HepG2 (cell line): ENCODE measurements around the gene USP7. TPM values are rescaled to one million over a fixed set of nuclear protein-coding genes. Genes with fewer than 3 reads are reported as not detected.

Source experiments
- CBX1 ChIP-seq: IDR thresholded peaks from one replicate; pipeline ENCODE4 v1.6.1; 2016; ENCODE audit warnings: antibody characterized with exemption, low read depth
- GPN1 ChIP-seq: sonication (generic); formaldehyde crosslinking; IDR thresholded peaks from 2 replicates; pipeline ENCODE4 v1.5.1; 2020; ENCODE audit warnings: missing genetic modification reagents, borderline replicate concordance
- HMGXB4 ChIP-seq, 2 experiments: sonication (generic) in 1 of 2; formaldehyde crosslinking in 1 of 2; IDR thresholded peaks; 2 replicates each; pipeline versions ENCODE4 v1.4.0 to v1.6.1; 2018 to 2020; ENCODE audit warnings: missing genetic modification reagents in 2 of 2, borderline replicate concordance in 1 of 2, low read depth in 1 of 2, mild to moderate bottlenecking in 1 of 2, missing biosample characterization in 1 of 2
- HOXA9 ChIP-seq: sonication (generic); formaldehyde crosslinking; IDR thresholded peaks from 2 replicates; pipeline ENCODE4 v1.8.1; 2022; ENCODE audit warnings: missing genetic modification reagents, mild to moderate bottlenecking, moderate library complexity, borderline replicate concordance
- ISX ChIP-seq: sonication (generic); formaldehyde crosslinking; conservative IDR thresholded peaks from 2 replicates; pipeline ENCODE4 v1.5.0; 2020; ENCODE audit warnings: missing genetic modification reagents
- SAP130 ChIP-seq: IDR thresholded peaks from 2 replicates; pipeline ENCODE4 v1.6.1; 2016; ENCODE audit warnings: low read depth
- SOX13 ChIP-seq, 3 experiments: fragments of 450-650 bp in 1 of 3; sonication (generic) in 1 of 3; formaldehyde crosslinking in 1 of 3; IDR thresholded peaks in 2 of 3; conservative IDR thresholded peaks in 1 of 3; 2 replicates each; pipeline versions ENCODE4 v1.5.0 to v1.6.1; 2016 to 2020; ENCODE audit warnings: antibody characterized with exemption in 1 of 3, mild to moderate bottlenecking in 1 of 3, missing compliant biosample characterization in 1 of 3, missing genetic modification reagents in 1 of 3, moderate library complexity in 1 of 3
- ZNF142 ChIP-seq: sonication (generic); formaldehyde crosslinking; IDR thresholded peaks from 2 replicates; pipeline ENCODE4 v1.4.0; 2020; ENCODE audit warnings: missing genetic modification reagents
- ZNF598 ChIP-seq: sonication (generic); formaldehyde crosslinking; IDR thresholded peaks from 2 replicates; pipeline ENCODE4 v1.5.1; 2020; ENCODE audit warnings: mild to moderate bottlenecking, missing genetic modification reagents, borderline replicate concordance
- ZNF883 ChIP-seq: sonication (generic); formaldehyde crosslinking; IDR thresholded peaks from 2 replicates; pipeline ENCODE4 v1.5.1; 2020; ENCODE audit warnings: mild to moderate bottlenecking, missing genetic modification reagents; ENCODE audit errors: not compliant biosample characterization
- ZNF891 ChIP-seq: sonication (generic); formaldehyde crosslinking; IDR thresholded peaks from 2 replicates; pipeline ENCODE4 v1.5.0; 2020; ENCODE audit warnings: mild to moderate bottlenecking, missing genetic modification reagents
- polyA plus RNA-seq, 8 experiments: library from polyadenylated mRNA; depleted of rRNA in 3 of 8; stranded (reverse) in 7 of 8; unstranded in 1 of 8; fragments of >200 nt; fragmentation: Illumina TruSeq in 4 of 8; extraction: Trizol in 4 of 8; gene quantifications; 2 replicates each; pipeline versions ENCODE4 v1.2.1 to v1.2.3, GENCODE V29; 2011 to 2016; ENCODE audit warnings: low read depth in 4 of 8, missing spikeins in 1 of 8, mixed read lengths in 1 of 8; ENCODE audit not compliant: insufficient read depth in 1 of 8
- total RNA-seq, 5 experiments: library from RNA; depleted of rRNA; stranded (reverse); fragments of >200 nt; fragmentation: Illumina TruSeq; extraction: Trizol; gene quantifications; 2 replicates each; pipeline ENCODE4 v1.2.3, GENCODE V29; 2016; ENCODE audit warnings: low read depth in 1 of 5
- TF ChIP-seq, protein P1 (sequence below): sonication (generic); formaldehyde crosslinking; IDR thresholded peaks from 2 replicates; pipeline ENCODE4 v1.8.0; 2022; ENCODE audit warnings: mild to moderate bottlenecking, missing genetic modification reagents, borderline replicate concordance
- TF ChIP-seq, protein P2 (sequence below): fragments of 450-650 bp; IDR thresholded peaks from 2 replicates; pipeline ENCODE4 v1.6.1; 2017

The USP7 gene
- total and polyA plus RNA-seq, 2 of the 13 experiments (the other 11 are each of a cell fraction or from before 2014, with no cell fraction given): 52.5 to 173 TPM

- TF ChIP-seq ZNF598 (CRISPR knock-in tag) (peak; percentile 87), GPN1 (CRISPR knock-in tag) (no peak), ZNF883 (peak; percentile 72), SOX13 (IDR thresholded peaks at IDR 0.05) (peak; percentile 59; the same call in 1 of the 2 replicates), SOX13 (CRISPR knock-in tag; conservative IDR thresholded peaks at IDR 0.05 in 1 of 2, IDR thresholded peaks at IDR 0.05 in 1 of 2) (peak in 1 of 2 experiments; percentile 90; a peak in 2 of 4 replicates), ZNF142 (CRISPR knock-in tag) (peak; percentile 55; the same call in 1 of the 2 replicates), HMGXB4 (CRISPR knock-in tag; IDR thresholded peaks at IDR 0.05; ENCODE audit: borderline replicate concordance in 1 of 2, low read depth in 1 of 2) (peak in 1 of 2 experiments; percentile 66; a peak in 2 of 4 replicates), ZNF891 (CRISPR knock-in tag) (no peak), ISX (no peak), HOXA9 (CRISPR knock-in tag) (no peak), SAP130 (peak; percentile 91), CBX1 (no peak)
- TF ChIP-seq, protein P1, sequence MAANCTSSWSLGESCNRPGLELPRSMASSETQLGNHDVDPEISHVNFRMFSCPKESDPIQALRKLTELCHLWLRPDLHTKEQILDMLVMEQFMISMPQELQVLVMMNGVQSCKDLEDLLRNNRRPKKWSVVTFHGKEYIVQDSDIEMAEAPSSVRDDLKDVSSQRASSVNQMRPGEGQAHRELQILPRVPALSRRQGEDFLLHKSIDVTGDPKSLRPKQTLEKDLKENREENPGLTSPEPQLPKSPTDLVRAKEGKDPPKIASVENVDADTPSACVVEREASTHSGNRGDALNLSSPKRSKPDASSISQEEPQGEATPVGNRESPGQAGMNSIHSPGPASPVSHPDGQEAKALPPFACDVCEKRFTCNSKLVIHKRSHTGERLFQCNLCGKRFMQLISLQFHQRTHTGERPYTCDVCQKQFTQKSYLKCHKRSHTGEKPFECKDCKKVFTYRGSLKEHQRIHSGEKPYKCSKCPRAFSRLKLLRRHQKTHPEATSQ (CRISPR knock-in tag): peak; percentile 57; the same call in 1 of the 2 replicates
- TF ChIP-seq, protein P2, sequence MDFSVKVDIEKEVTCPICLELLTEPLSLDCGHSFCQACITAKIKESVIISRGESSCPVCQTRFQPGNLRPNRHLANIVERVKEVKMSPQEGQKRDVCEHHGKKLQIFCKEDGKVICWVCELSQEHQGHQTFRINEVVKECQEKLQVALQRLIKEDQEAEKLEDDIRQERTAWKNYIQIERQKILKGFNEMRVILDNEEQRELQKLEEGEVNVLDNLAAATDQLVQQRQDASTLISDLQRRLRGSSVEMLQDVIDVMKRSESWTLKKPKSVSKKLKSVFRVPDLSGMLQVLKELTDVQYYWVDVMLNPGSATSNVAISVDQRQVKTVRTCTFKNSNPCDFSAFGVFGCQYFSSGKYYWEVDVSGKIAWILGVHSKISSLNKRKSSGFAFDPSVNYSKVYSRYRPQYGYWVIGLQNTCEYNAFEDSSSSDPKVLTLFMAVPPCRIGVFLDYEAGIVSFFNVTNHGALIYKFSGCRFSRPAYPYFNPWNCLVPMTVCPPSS: no peak
These were observed 3.6 kb downstream of the USP7 start (continued) for GRCh38 chr16:8959921-8960787.
